ENCODE results near the gene EVC2. TPM values are rescaled to one million over a fixed set of nuclear protein-coding genes. Genes with fewer than 3 reads are reported as not detected.

The EVC2 gene
- total and polyA plus RNA-seq, 2 of the 4 experiments (the other 2 are of a cell fraction), result 2.7 to 5.9 TPM

- H2AK9ac ChIP-seq (replicated peaks; ENCODE audit: low read depth, low read length, poor library complexity), result no peak overlapping the region
- H3K9ac ChIP-seq (ENCODE audit: low read depth, low read length), result no peak overlapping the region
- peaks cover 5% of the 10 kb centered on the region; the same call in 1 of the 2 replicates for H3K4me1 ChIP-seq (ENCODE audit: control insufficient read depth, insufficient read depth, low read length)
- H2BK5ac ChIP-seq (ENCODE audit: low read depth, low read length, poor library complexity, severe bottlenecking), result no peak overlapping the region
- no peak overlapping the region for H3K4me3 ChIP-seq (ENCODE audit: insufficient read depth, low read depth, low read length)
- no CpG with 5 or more reads among the region's 3 CpGs for WGBS, 2 experiments (ENCODE audit: extremely low coverage in 2 of 2, insufficient read length in 1 of 2)
- no peak overlapping the region for H4K91ac ChIP-seq (ENCODE audit: insufficient read depth, low read depth, low read length)
- intact Hi-C loops (cut with micrococcal nuclease), result no loop called here
- DNase-seq (no peak), ATAC-seq (ENCODE audit: low read depth) (no peak)
- no peak for TF ChIP-seq POLR2A (IDR thresholded peaks at IDR 0.05; ENCODE audit: low read depth, low read length)
- no peak for TF ChIP-seq CEBPB (IDR thresholded peaks at IDR 0.05; ENCODE audit: low read depth, low read length)
- no peak for TF ChIP-seq NFE2L2 (IDR thresholded peaks at IDR 0.05; ENCODE audit: low read depth, low read length)
- TF ChIP-seq, protein P1, sequence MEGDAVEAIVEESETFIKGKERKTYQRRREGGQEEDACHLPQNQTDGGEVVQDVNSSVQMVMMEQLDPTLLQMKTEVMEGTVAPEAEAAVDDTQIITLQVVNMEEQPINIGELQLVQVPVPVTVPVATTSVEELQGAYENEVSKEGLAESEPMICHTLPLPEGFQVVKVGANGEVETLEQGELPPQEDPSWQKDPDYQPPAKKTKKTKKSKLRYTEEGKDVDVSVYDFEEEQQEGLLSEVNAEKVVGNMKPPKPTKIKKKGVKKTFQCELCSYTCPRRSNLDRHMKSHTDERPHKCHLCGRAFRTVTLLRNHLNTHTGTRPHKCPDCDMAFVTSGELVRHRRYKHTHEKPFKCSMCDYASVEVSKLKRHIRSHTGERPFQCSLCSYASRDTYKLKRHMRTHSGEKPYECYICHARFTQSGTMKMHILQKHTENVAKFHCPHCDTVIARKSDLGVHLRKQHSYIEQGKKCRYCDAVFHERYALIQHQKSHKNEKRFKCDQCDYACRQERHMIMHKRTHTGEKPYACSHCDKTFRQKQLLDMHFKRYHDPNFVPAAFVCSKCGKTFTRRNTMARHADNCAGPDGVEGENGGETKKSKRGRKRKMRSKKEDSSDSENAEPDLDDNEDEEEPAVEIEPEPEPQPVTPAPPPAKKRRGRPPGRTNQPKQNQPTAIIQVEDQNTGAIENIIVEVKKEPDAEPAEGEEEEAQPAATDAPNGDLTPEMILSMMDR (conservative IDR thresholded peaks at IDR 0.05; ENCODE audit: low read depth, low read length), result no peak
- TF ChIP-seq USF2 (IDR thresholded peaks at IDR 0.05; ENCODE audit: low read depth, low read length), result no peak
- TF ChIP-seq SMC3 (IDR thresholded peaks at IDR 0.05; ENCODE audit: low read depth, low read length), result no peak
- TF ChIP-seq FOS (IDR thresholded peaks at IDR 0.05; ENCODE audit: low read depth, low read length), result no peak
- no peak for TF ChIP-seq MXI1 (IDR thresholded peaks at IDR 0.05; ENCODE audit: borderline replicate concordance, low read depth, low read length)
- no peak for TF ChIP-seq MAFK (IDR thresholded peaks at IDR 0.05; ENCODE audit: low read depth, low read length)
- no peak for TF ChIP-seq MAZ (IDR thresholded peaks at IDR 0.05; ENCODE audit: borderline replicate concordance, low read depth, low read length)
- no peaks in the 10 kb centered on the region for H3K27me3 ChIP-seq (ENCODE audit: control insufficient read depth, insufficient read depth, low read length)
- H4K20me1 ChIP-seq (ENCODE audit: insufficient read depth, low read length), result no peaks in the 10 kb centered on the region
- no peak overlapping the region for H3K56ac ChIP-seq (ENCODE audit: extremely low read depth, insufficient read depth, low read length)
- no peak overlapping the region for H3K14ac ChIP-seq (replicated peaks; ENCODE audit: low read depth, low read length)
- no peak overlapping the region for H2AFZ ChIP-seq (replicated peaks; ENCODE audit: low read length, poor library complexity)
- no peak overlapping the region for H2AK5ac ChIP-seq (ENCODE audit: low read depth, low read length)
- ChIA-PET CTCF (no interaction called here), POLR2A (ENCODE audit: unreplicated experiment) (no interaction called here)
- no peak overlapping the region for H2BK15ac ChIP-seq (ENCODE audit: low read depth, low read length)
- H3K36me3 ChIP-seq (ENCODE audit: control insufficient read depth, insufficient read depth, low read length), result peaks cover 25% of the 10 kb centered on the region
- H3K27ac ChIP-seq (ENCODE audit: insufficient read depth, low read length), result no peak overlapping the region
- no peak overlapping the region for H4K8ac ChIP-seq (ENCODE audit: low read depth in 2 of 2, low read length in 2 of 2)
- H3K9me3 ChIP-seq (ENCODE audit: control insufficient read depth, insufficient read depth, low read length), result no peaks in the 10 kb centered on the region; the same call in 1 of the 2 replicates
- no peak overlapping the region for H3K23ac ChIP-seq (ENCODE audit: low read depth, low read length)
- H2BK120ac ChIP-seq (ENCODE audit: low read depth, low read length), result no peak overlapping the region
- H2BK20ac ChIP-seq (ENCODE audit: low read depth, low read length), result no peak overlapping the region
- no peak overlapping the region for H3K18ac ChIP-seq (ENCODE audit: low read depth, low read length)
- in situ Hi-C loops (cut with MboI; ENCODE audit: low sequenced_read_pairs), result no loop called here
- H3K4me2 ChIP-seq (ENCODE audit: low read depth, low read length), result no peak overlapping the region
- H3K79me1 ChIP-seq (ENCODE audit: low read depth in 1 of 2, low read length in 2 of 2), result peaks cover 0 to 3% of the 10 kb centered on the region in 2 experiments; a peak in 1 of 4 replicates
- no peak overlapping the region for H4K5ac ChIP-seq (ENCODE audit: low read depth, low read length)
- no TSS peak for BruUV-seq (replicated peaks)
- dilution Hi-C loops (cut with HindIII; ENCODE audit: low sequenced_read_pairs, unreplicated experiment), result no loop called here
- H3K4ac ChIP-seq (ENCODE audit: low read depth, low read length), result no peak overlapping the region
- 0 out of 2 replicates have a peak, but pooled peaks cover 6% of the 10 kb centered on the region for H3K9me1 ChIP-seq (ENCODE audit: insufficient read depth, low read length)
Measured at GRCh38 chr4:5630762-5631161, 77.6 kb downstream of the EVC2 start.

Data from IMR-90 (cell line).